HFFc6 (cell line): ENCODE measurements around the gene HSD17B14. TPM values are rescaled to one million over a fixed set of nuclear protein-coding genes. Genes with fewer than 3 reads are reported as not detected.

Source experiments
- DNase-seq: peaks from one replicate; pipeline ENCODE4 v3.0.0-alpha.2; 2018
- H3K27ac Mint-ChIP-seq: 2 replicates; pipeline ENCODE4 v1.8.0; 2020; ENCODE audit warnings: mild to moderate bottlenecking, mixed read lengths
- H3K27me3 Mint-ChIP-seq: 2 replicates; pipeline ENCODE4 v1.8.0; 2021; ENCODE audit warnings: mild to moderate bottlenecking, moderate library complexity, mixed read lengths; ENCODE audit not compliant: insufficient read depth
- H3K36me3 Mint-ChIP-seq: 2 replicates; pipeline ENCODE4 v1.8.0; 2021; ENCODE audit warnings: low read depth, mixed read lengths
- H3K4me1 Mint-ChIP-seq: 2 replicates; pipeline ENCODE4 v1.8.0; 2020; ENCODE audit warnings: low read depth, mixed read lengths
- H3K4me3 Mint-ChIP-seq: 2 replicates; pipeline ENCODE4 v1.8.0; 2020; ENCODE audit warnings: mild to moderate bottlenecking, moderate library complexity, mixed read lengths
- H3K9me3 Mint-ChIP-seq: 2 replicates; pipeline ENCODE4 v1.8.0; 2020; ENCODE audit warnings: mild to moderate bottlenecking, mixed read lengths
- CTCF ChIP-seq: fragments of 200-600 bp; sonication (generic); IDR thresholded peaks from 2 replicates; pipeline ENCODE4 v1.5.0; 2021; ENCODE audit warnings: antibody characterized with exemption, mild to moderate bottlenecking
- total RNA-seq, 6 experiments: library from RNA; stranded (reverse); fragmentation: NEBNext Ultra II Directional; extraction: Animal tissue kit (Norgen Biotek cat#: 25700); gene quantifications; 2 replicates in 1 of 6; 3 replicates in 5 of 6; pipeline ENCODE4 v1.2.3, GENCODE V29; 2021

HSD17B14 gene
- total RNA-seq, 6 experiments from 2014 or later: 2.9 to 10.0 (median 8.9) TPM

- peaks cover 8% of the 10 kb centered on the region for H3K9me3 Mint-ChIP-seq
- TF ChIP-seq CTCF: no peak
- peak overlapping the region; percentile 86 for H3K4me3 Mint-ChIP-seq
- peaks cover 28% of the 10 kb centered on the region for H3K4me1 Mint-ChIP-seq
- DNase-seq: no peak
- peak overlapping the region; percentile 93 for H3K27ac Mint-ChIP-seq
- H3K27me3 Mint-ChIP-seq: peaks cover 10% of the 10 kb centered on the region
- H3K36me3 Mint-ChIP-seq: peaks cover 15% of the 10 kb centered on the region
These were observed 31.4 kb upstream of the HSD17B14 start for GRCh38 chr19:48867746-48868113.

GRCh38 chr19:48867123-48867745 lies 30.9 kb upstream of the HSD17B14 start:
- TF ChIP-seq CTCF: no peak
- Mint-ChIP-seq H3K4me1 (peaks cover 28% of the 10 kb centered on the region), H3K36me3 (peaks cover 10% of the 10 kb centered on the region), H3K27ac (peak overlapping the region; percentile 65), H3K9me3 (peaks cover 3% of the 10 kb centered on the region), H3K4me3 (peak overlapping the region; percentile 86), H3K27me3 (peaks cover 5% of the 10 kb centered on the region)
- no peak for DNase-seq

- peak overlapping the region; percentile 65 for H3K27ac Mint-ChIP-seq
- no peak for DNase-seq
- H3K9me3 Mint-ChIP-seq: no peaks in the 10 kb centered on the region
- peaks cover 7% of the 10 kb centered on the region; the same call in 1 of the 2 replicates for H3K36me3 Mint-ChIP-seq
- TF ChIP-seq CTCF: no peak
- H3K4me1 Mint-ChIP-seq: peaks cover 28% of the 10 kb centered on the region
- peaks cover 2% of the 10 kb centered on the region for H3K27me3 Mint-ChIP-seq
- peak overlapping the region; percentile 86 for H3K4me3 Mint-ChIP-seq
These were observed 30.4 kb upstream of the HSD17B14 start for GRCh38 chr19:48866692-48867091.

- no peak overlapping the region for H3K4me3 Mint-ChIP-seq
These were observed 26.5 kb upstream of the HSD17B14 start for GRCh38 chr19:48862827-48863226.

GRCh38 chr19:48861313-48861712 lies 25.0 kb upstream of the HSD17B14 start:
- peaks cover 6% of the 10 kb centered on the region for H3K4me1 Mint-ChIP-seq
- H3K4me3 Mint-ChIP-seq: no peak overlapping the region
- H3K36me3 Mint-ChIP-seq: peaks cover 13% of the 10 kb centered on the region
- H3K27ac Mint-ChIP-seq: no peak overlapping the region
- DNase-seq: no peak
- no peaks in the 10 kb centered on the region; the same call in 1 of the 2 replicates for H3K27me3 Mint-ChIP-seq
- no peaks in the 10 kb centered on the region for H3K9me3 Mint-ChIP-seq
- TF ChIP-seq CTCF: no peak

More at GRCh38 chr19:48862827-48863226, 26.5 kb upstream of the HSD17B14 start:
- peaks cover 14% of the 10 kb centered on the region for H3K4me1 Mint-ChIP-seq
- peaks cover 13% of the 10 kb centered on the region for H3K36me3 Mint-ChIP-seq
- no peak for DNase-seq
- no peaks in the 10 kb centered on the region; the same call in 1 of the 2 replicates for H3K27me3 Mint-ChIP-seq
- H3K9me3 Mint-ChIP-seq: no peaks in the 10 kb centered on the region
- no peak for TF ChIP-seq CTCF
- H3K27ac Mint-ChIP-seq: no peak overlapping the region
